Measurements from ENCODE around the gene NBAS. TPM values are rescaled to one million over a fixed set of nuclear protein-coding genes. Genes with fewer than 3 reads are reported as not detected.

NBAS gene
- total and polyA plus RNA-seq, 2 of the 13 experiments (the other 11 are each of a cell fraction or from before 2014, with no cell fraction given) = 33.6 to 58.7 TPM

DNA sequence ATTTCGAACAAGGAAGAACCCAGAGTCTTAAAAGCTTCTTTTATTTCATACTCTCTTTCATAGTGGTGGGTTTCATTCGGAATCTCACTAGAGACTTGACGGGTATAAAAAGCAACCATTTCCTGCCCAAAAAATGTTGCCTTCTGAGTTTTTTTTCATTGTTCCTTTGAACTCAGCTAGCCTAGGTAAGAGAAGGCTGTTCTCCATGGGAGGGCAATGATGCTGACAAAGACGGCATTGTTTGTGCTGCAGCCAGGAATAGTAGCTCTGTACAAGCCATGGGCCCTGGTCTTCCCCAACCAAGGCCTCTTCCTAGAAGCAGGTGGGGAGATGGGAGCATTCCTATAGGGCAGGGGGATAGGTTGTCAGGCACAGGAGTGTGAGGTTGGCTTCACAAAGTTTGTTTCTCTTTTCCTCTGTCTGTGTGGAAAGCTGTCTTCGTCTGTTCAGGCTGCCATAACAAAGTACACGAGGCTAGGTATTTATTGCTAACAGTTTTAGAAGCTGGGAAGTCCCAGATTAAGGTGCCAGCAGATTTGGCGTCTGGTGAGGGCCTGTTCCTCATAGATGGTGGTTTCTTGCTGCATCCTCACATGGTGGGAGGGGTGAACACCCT is 405.1 kb downstream of the NBAS start:
- 26% methylated on average over 7 of the region's 7 CpGs for WGBS (ENCODE audit: low lambda C conversion rate)
- no peaks in the 10 kb centered on the region for H3K79me2 ChIP-seq (ENCODE audit: insufficient read depth, low read length)
- CTCF ChIA-PET (ENCODE audit: low intra/inter-chr PET ratio, low total read pairs) = no interaction called here
- no peaks in the 10 kb centered on the region for H3K36me3 ChIP-seq (replicated peaks in 1 of 2; ENCODE audit: control insufficient read depth in 1 of 2, insufficient read depth in 2 of 2, low read length in 2 of 2)
- no peaks in the 10 kb centered on the region for H4K20me1 ChIP-seq (ENCODE audit: insufficient read depth, low read length)
- peak; percentile 37 for FAIRE-seq
- DNase-seq (ENCODE audit: low spot score) = peak; percentile 71
- H3K27ac ChIP-seq (ENCODE audit: extremely low read length, insufficient read depth, low read length) = no peak overlapping the region
- no peak overlapping the region for H3K9ac ChIP-seq (ENCODE audit: insufficient read depth, low read depth, low read length)
- H2AFZ ChIP-seq (ENCODE audit: low read length) = no peak overlapping the region
- intact Hi-C loops (cut with micrococcal nuclease; ENCODE audit: unreplicated experiment) (loop anchor here (5.0 to 10.0 kb wide), 3 partner anchors 251 to 421 kb away; no protein-coding TSS in a partner anchor), in situ Hi-C loops (cut with HindIII; ENCODE audit: extremely low pct_ligation_motif_present, low pct_unique_long_range_greater_than_20kb) (no loop called here)
- POLR2A ChIA-PET = interaction anchor here (1.3 kb wide), 1 partner anchor 17 kb away, joined by 3 read pairs; no protein-coding TSS in a partner anchor
- H3K4me2 ChIP-seq (ENCODE audit: low read depth, low read length) = peak overlapping the region; percentile 40
- BruUV-seq (replicated peaks) = no TSS peak
- H3K4me1 ChIP-seq (ENCODE audit: insufficient read depth, low read length) = peaks cover 36% of the 10 kb centered on the region
- H3K4me3 ChIP-seq (replicated peaks in 1 of 3; ENCODE audit: insufficient read depth in 1 of 3, low read depth in 2 of 3, low read length in 3 of 3) = no peak overlapping the region
- no peaks in the 10 kb centered on the region for H3K9me3 ChIP-seq (ENCODE audit: low read length)
- ATAC-seq = peak; percentile 81
- H3K27me3 ChIP-seq (ENCODE audit: control insufficient read depth in 1 of 2, insufficient read depth in 2 of 2, low read length in 2 of 2) = no peaks in the 10 kb centered on the region
- TF ChIP-seq ZFP62 (CRISPR knock-in tag; IDR thresholded peaks at IDR 0.05) = no peak
- no peak for TF ChIP-seq IKZF4 (CRISPR knock-in tag; IDR thresholded peaks at IDR 0.05; ENCODE audit: borderline replicate concordance, low read depth, not compliant biosample characterization)
- no peak for TF ChIP-seq EP300 (IDR thresholded peaks at IDR 0.05; ENCODE audit: low read depth in 2 of 2, low read length in 2 of 2)
- TF ChIP-seq EP300 (CRISPR knock-in tag; IDR thresholded peaks at IDR 0.05; ENCODE audit: borderline replicate concordance) = no peak
- TF ChIP-seq PHF21A (CRISPR knock-in tag; IDR thresholded peaks at IDR 0.05) = no peak
- no peak for TF ChIP-seq ZNF766 (CRISPR knock-in tag; IDR thresholded peaks at IDR 0.05; ENCODE audit: borderline replicate concordance)
- no peak for TF ChIP-seq ZNF441 (CRISPR knock-in tag; IDR thresholded peaks at IDR 0.05; ENCODE audit: borderline replicate concordance)
- no peak for TF ChIP-seq PRPF4 (IDR thresholded peaks at IDR 0.05; ENCODE audit: low read depth, low read length, poor library complexity, severe bottlenecking)
- no peak for TF ChIP-seq THAP7 (CRISPR knock-in tag; IDR thresholded peaks at IDR 0.05)
- no peak for TF ChIP-seq GATA4 (IDR thresholded peaks at IDR 0.05; ENCODE audit: borderline replicate concordance, low read depth)
- no peak for TF ChIP-seq TCF12 (IDR thresholded peaks at IDR 0.05)
- no peak for TF ChIP-seq TCF12 (CRISPR knock-in tag; IDR thresholded peaks at IDR 0.05)
- TF ChIP-seq RFX5 (IDR thresholded peaks at IDR 0.05; ENCODE audit: low read depth, low read length) = no peak
- TF ChIP-seq ZNF180 (CRISPR knock-in tag; IDR thresholded peaks at IDR 0.05; ENCODE audit: borderline replicate concordance, low read depth) = no peak
- no peak for TF ChIP-seq TBL1XR1 (IDR thresholded peaks at IDR 0.05; ENCODE audit: borderline replicate concordance, low read length, partially characterized antibody)
- TF ChIP-seq SOX6 (IDR thresholded peaks at IDR 0.05) = no peak
- peak; percentile 59 for TF ChIP-seq SOX6 (CRISPR knock-in tag; IDR thresholded peaks at IDR 0.05)
- no peak for TF ChIP-seq SOX13 (IDR thresholded peaks at IDR 0.05)
- TF ChIP-seq SOX13 (CRISPR knock-in tag; conservative IDR thresholded peaks at IDR 0.05 in 1 of 2, IDR thresholded peaks at IDR 0.05 in 1 of 2) = peak in 1 of 2 experiments; percentile 62; a peak in 1 of 4 replicates
- TF ChIP-seq ZNF530 (CRISPR knock-in tag; IDR thresholded peaks at IDR 0.05; ENCODE audit: low read depth) = no peak
- TF ChIP-seq TOPORS (CRISPR knock-in tag; IDR thresholded peaks at IDR 0.05) = no peak
- no peak for TF ChIP-seq SP4 (CRISPR knock-in tag; IDR thresholded peaks at IDR 0.05)
- TF ChIP-seq FOXM1 (CRISPR knock-in tag; IDR thresholded peaks at IDR 0.05) = no peak
- TF ChIP-seq PHB2 (IDR thresholded peaks at IDR 0.05; ENCODE audit: partially characterized antibody) = no peak
- no peak for TF ChIP-seq HOXD1 (CRISPR knock-in tag; IDR thresholded peaks at IDR 0.05)
- TF ChIP-seq ZNF792 (CRISPR knock-in tag; IDR thresholded peaks at IDR 0.05) = no peak
- no peak for TF ChIP-seq SMARCC2 (IDR thresholded peaks at IDR 0.05)

All from HepG2 (cell line).